Upper lobe of left lung (tissue), 6 donors: ENCODE results near the gene OR2Z1. TPM values are rescaled to one million over a fixed set of nuclear protein-coding genes. Genes with fewer than 3 reads are reported as not detected.
A peak's percentile ranks its signal among the peaks of the same experiment; 100 is the strongest.

Source experiments
- ATAC-seq, 2 donors: fragments of 200-7000 bp; cut with Tn5 transposase; one replicate each; pipeline ENCODE4 v1.9.1; 2022; ENCODE audit warnings: mild to moderate bottlenecking in 2 of 2, moderate library complexity in 2 of 2; ENCODE audit not compliant: low FRiP score in 2 of 2
- DNase-seq, 2 donors: peaks; one replicate each; pipeline ENCODE4 v3.0.0-alpha.2; 2019 to 2020
- H3K27ac ChIP-seq, 4 donors: fragments of 200-600 bp; sonication (generic); one replicate each; pipeline ENCODE4 v1.5.1; 2016 to 2019
- H3K27me3 ChIP-seq, 4 donors: fragments of 200-600 bp; sonication (generic); one replicate each; pipeline ENCODE4 v1.5.1; 2017 to 2019
- H3K36me3 ChIP-seq, 4 donors: fragments of 200-600 bp; sonication (generic); one replicate each; pipeline ENCODE4 v1.5.1; 2016 to 2019
- H3K4me1 ChIP-seq, 4 donors: fragments of 200-600 bp; sonication (generic); one replicate each; pipeline ENCODE4 v1.5.1; 2018 to 2019
- H3K4me3 ChIP-seq, 4 donors: fragments of 200-600 bp; sonication (generic); one replicate each; pipeline ENCODE4 v1.5.1; 2017 to 2019; ENCODE audit warnings: mild to moderate bottlenecking in 2 of 4, moderate library complexity in 1 of 4
- H3K9me3 ChIP-seq, 4 donors: fragments of 200-600 bp; sonication (generic); one replicate each; pipeline ENCODE4 v1.5.1; 2018 to 2019
- CTCF ChIP-seq, 6 experiments: fragments of 450-650 bp in 4 of 6; fragments of 200-600 bp in 2 of 6; sonication (generic) in 2 of 6; IDR thresholded peaks; one replicate each; pipeline ENCODE4 v1.5.1; 2016 to 2019; ENCODE audit warnings: antibody characterized with exemption in 6 of 6
- EP300 ChIP-seq, 4 donors: sonication (generic); formaldehyde crosslinking; IDR thresholded peaks; one replicate each; pipeline ENCODE4 v1.5.1; 2017; ENCODE audit warnings: antibody characterized with exemption in 4 of 4, control low read depth in 2 of 4
- POLR2A ChIP-seq, 4 donors: fragments of 450-650 bp; IDR thresholded peaks; one replicate each; pipeline ENCODE4 v1.5.1; 2016 to 2017; ENCODE audit warnings: antibody characterized with exemption in 4 of 4, mild to moderate bottlenecking in 2 of 4
- POLR2AphosphoS5 ChIP-seq, 2 donors: sonication (generic); formaldehyde crosslinking; IDR thresholded peaks; one replicate each; pipeline ENCODE4 v1.5.1; 2017; ENCODE audit warnings: antibody characterized with exemption in 2 of 2
- WGBS, 2 donors: methylation state at CpG; one replicate each; pipeline ENCODE4 v1.1.5; 2017 to 2018; 5-methylcytosine and 5-hydroxymethylcytosine counted together
- total RNA-seq, 6 donors: library from RNA; depleted of rRNA in 4 of 6; stranded (reverse); fragments of >200 nt in 4 of 6; gene quantifications; one replicate each; pipeline versions ENCODE4 v1.1.0 to v1.2.1, GENCODE V29; 2016 to 2021
- donor health status: DM: no; HTN: no; CAD: no; lungs with moderate emphysema.
- donor health status: DM: no; HTN: yes; CAD: no; lungs with severe emphysema.

The OR2Z1 gene
- total RNA-seq, 6 donors from 2014 or later, result not detected

GRCh38 chr19:8680676-8681344 is 40.6 kb upstream of the OR2Z1 start:
- H3K27me3 ChIP-seq, result no peaks in the 10 kb centered on the region
- ATAC-seq (no peak), DNase-seq (no peak)
- TF ChIP-seq POLR2AphosphoS5 (IDR thresholded peaks at IDR 0.05) (no peak), EP300 (IDR thresholded peaks at IDR 0.05) (no peak), POLR2A (IDR thresholded peaks at IDR 0.05) (no peak)
- peaks cover 0 to 5% (median 0%) of the 10 kb centered on the region in 4 donors for H3K9me3 ChIP-seq
- H3K4me3 ChIP-seq, result no peak overlapping the region
- H3K36me3 ChIP-seq, result no peaks in the 10 kb centered on the region
- H3K4me1 ChIP-seq, result no peaks in the 10 kb centered on the region
- WGBS, 2 donors, result 82 to 87% methylated on average over 5 of the region's 5 CpGs
- H3K27ac ChIP-seq, result no peak overlapping the region

- no peaks in the 10 kb centered on the region for H3K27me3 ChIP-seq
- peaks cover 0 to 5% (median 0%) of the 10 kb centered on the region in 4 donors for H3K9me3 ChIP-seq
- H3K4me3 ChIP-seq, result no peak overlapping the region
- ATAC-seq, result no peak
- no peaks in the 10 kb centered on the region for H3K4me1 ChIP-seq
- H3K27ac ChIP-seq, result no peak overlapping the region
- DNase-seq, result no peak
- TF ChIP-seq CTCF (IDR thresholded peaks at IDR 0.05), result no peak
- no peak for TF ChIP-seq POLR2AphosphoS5 (IDR thresholded peaks at IDR 0.05)
- TF ChIP-seq POLR2A (IDR thresholded peaks at IDR 0.05), result no peak
- no peak for TF ChIP-seq EP300 (IDR thresholded peaks at IDR 0.05)
- WGBS, 2 donors, result 65 to 75% methylated on average over 2 of the region's 2 CpGs
- no peaks in the 10 kb centered on the region for H3K36me3 ChIP-seq
These were observed 39.9 kb upstream of the OR2Z1 start for GRCh38 chr19:8681345-8682029.

GRCh38 chr19:8682472-8682871 is 39.0 kb upstream of the OR2Z1 start:
- ATAC-seq (no peak), DNase-seq (no peak)
- peaks cover 0 to 5% (median 0%) of the 10 kb centered on the region in 4 donors for H3K9me3 ChIP-seq
- H3K4me3 ChIP-seq, result no peak overlapping the region
- WGBS, 2 donors, result 56 to 59% methylated on average over 2 of the region's 2 CpGs
- TF ChIP-seq POLR2A (IDR thresholded peaks at IDR 0.05) (no peak), CTCF (IDR thresholded peaks at IDR 0.05) (no peak), EP300 (IDR thresholded peaks at IDR 0.05) (no peak), POLR2AphosphoS5 (IDR thresholded peaks at IDR 0.05) (no peak)
- H3K36me3 ChIP-seq, result no peaks in the 10 kb centered on the region
- H3K27ac ChIP-seq, result no peak overlapping the region
- no peaks in the 10 kb centered on the region for H3K27me3 ChIP-seq
- no peaks in the 10 kb centered on the region for H3K4me1 ChIP-seq

- TF ChIP-seq POLR2A (IDR thresholded peaks at IDR 0.05) (no peak), CTCF (IDR thresholded peaks at IDR 0.05) (no peak), POLR2AphosphoS5 (IDR thresholded peaks at IDR 0.05) (no peak), EP300 (IDR thresholded peaks at IDR 0.05) (no peak)
- H3K9me3 ChIP-seq, result peaks cover 0 to 5% (median 0%) of the 10 kb centered on the region in 4 donors
- H3K36me3 ChIP-seq, result no peaks in the 10 kb centered on the region
- no peaks in the 10 kb centered on the region for H3K27me3 ChIP-seq
- H3K4me3 ChIP-seq, result no peak overlapping the region
- no peaks in the 10 kb centered on the region for H3K4me1 ChIP-seq
- DNase-seq (no peak), ATAC-seq (no peak)
- H3K27ac ChIP-seq, result no peak overlapping the region
- WGBS, 2 donors, result 69 to 92% methylated on average over 1 of the region's 1 CpG
These were observed 38.5 kb upstream of the OR2Z1 start for GRCh38 chr19:8682931-8683330.

- Histone ChIP-seq H3K27me3 (no peaks in the 10 kb centered on the region), H3K36me3 (no peaks in the 10 kb centered on the region), H3K4me3 (no peak overlapping the region), H3K4me1 (no peaks in the 10 kb centered on the region), H3K27ac (no peak overlapping the region), H3K9me3 (peaks cover 0 to 5% (median 0%) of the 10 kb centered on the region in 4 donors)
- WGBS, 2 donors, result 66 to 72% methylated on average over 13 to 21 of the region's 21 CpGs
- no peak for DNase-seq
- peak in 1 of 2 donors; percentile 23 for ATAC-seq
- TF ChIP-seq POLR2AphosphoS5 (IDR thresholded peaks at IDR 0.05) (no peak), POLR2A (IDR thresholded peaks at IDR 0.05) (no peak), EP300 (IDR thresholded peaks at IDR 0.05) (no peak), CTCF (IDR thresholded peaks at IDR 0.05) (no peak)
These were observed 37.2 kb upstream of the OR2Z1 start for GRCh38 chr19:8684001-8684902.
